ENCODE results near the gene SUSD1.
"Not testable (repeated sequence)": the region's sequence is repeated elsewhere in the genome, so short reads cannot be mapped to it uniquely, and the experiment has no call there.

SUSD1 gene

DNA sequence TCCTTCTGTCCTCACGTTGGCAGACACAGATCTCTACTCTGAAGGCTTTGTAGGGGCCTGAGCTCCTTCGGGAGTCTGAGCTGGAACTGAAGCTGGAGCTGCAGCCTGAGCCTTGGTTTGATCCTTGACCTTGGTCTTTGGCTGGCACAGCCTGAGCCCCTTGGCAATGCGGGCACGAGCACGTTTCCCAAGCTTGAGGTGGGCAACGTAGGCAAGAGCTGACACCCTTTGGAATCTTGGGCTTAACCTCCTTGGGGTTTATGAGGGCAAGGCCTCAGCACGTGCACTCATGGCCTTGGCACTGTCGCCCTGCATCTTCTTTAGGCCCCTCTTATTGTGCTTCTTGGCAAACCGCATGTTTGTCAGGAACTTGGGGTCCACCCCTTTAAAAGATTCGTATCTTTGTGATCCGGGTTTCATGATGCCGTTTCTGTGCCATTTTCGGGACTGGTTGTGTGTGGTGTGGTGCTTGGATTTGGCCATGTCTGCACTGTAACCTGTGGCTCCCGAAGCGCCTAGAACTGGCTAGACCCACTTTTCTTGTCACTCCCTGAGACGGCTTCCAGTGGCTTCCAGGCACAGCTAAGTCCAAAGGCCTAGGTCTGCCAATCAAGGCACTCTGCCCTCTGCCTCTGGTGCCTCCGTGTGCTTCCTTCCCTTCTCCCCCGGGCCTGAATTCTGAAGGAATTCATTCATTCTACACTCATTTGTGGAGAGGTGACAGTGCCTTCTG is 1.4 kb downstream of the SUSD1 start:
- DNase-seq, result no peak

DNA sequence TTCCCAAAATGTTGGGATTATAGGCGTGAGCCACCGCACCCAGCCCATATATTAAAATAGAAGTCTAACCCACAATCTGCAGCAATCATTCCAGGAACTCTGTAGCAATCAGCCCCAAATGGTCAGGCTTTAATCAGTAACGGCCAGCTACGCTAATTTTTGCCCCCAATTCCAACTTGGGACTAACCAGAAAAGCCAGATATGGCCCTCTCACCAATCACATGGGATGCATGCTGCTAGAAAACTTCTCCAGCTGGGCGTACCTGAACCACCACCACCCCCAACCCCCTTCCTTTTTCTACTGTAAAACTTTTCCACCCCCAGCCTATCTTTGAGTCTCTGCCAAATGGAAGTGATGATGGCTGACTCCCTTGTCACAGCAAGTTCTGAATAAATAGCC is 4.1 kb downstream of the SUSD1 start:
- no peak for DNase-seq

- DNase-seq, result no peak
Measured at GRCh38 chr9:112170235-112170634, 4.9 kb downstream of the SUSD1 start.

- no peak for DNase-seq
Measured at GRCh38 chr9:112169368-112169767, 5.7 kb downstream of the SUSD1 start.

- peak; percentile 7 for DNase-seq
Measured at GRCh38 chr9:112168197-112168596, 6.9 kb downstream of the SUSD1 start.

- no peak for DNase-seq
Measured at GRCh38 chr9:112166176-112167140, 8.6 kb downstream of the SUSD1 start.

GRCh38 chr9:112162621-112163413 is 12.3 kb downstream of the SUSD1 start:
- DNase-seq, result no peak

- no peak for DNase-seq
Measured at GRCh38 chr9:112159781-112160180, 15.3 kb downstream of the SUSD1 start.

DNA sequence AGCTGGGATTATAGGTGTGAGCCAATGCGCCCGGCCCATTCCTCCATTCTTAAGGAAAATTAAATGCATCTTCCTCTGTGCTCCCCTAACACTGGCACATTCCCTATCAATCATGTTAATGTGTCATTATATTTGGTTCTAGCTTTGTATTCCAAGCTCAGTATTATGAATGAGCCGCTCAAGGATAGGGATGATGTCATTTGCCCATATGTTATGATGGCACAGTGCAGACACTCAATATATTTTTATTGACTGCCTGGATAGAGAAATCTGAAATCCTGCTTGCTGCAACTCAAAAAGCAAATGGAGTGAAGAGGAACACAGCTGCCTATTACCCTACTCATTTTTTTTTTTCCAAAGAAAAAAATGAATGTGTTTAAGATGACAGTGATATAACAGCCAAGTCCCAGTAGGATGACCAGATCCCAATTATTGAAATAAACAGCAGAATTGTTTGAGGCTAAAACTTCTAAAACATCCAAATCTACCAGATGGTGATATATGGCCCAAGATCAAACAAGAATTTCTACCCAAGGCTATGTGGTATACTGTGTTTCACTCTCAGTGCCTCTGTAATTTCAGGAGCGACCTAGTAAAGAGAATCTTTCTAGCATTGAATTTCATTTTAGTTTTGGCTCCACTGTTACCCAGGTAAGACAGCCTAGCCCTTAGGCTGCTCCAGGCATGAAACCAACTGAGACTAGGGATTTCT is 16.3 kb downstream of the SUSD1 start:
- no peak for DNase-seq

GRCh38 chr9:112157961-112158360 is 17.1 kb downstream of the SUSD1 start:
- DNase-seq, result no peak

- no peak for DNase-seq
Measured at GRCh38 chr9:112157087-112157486, 18.0 kb downstream of the SUSD1 start.

GRCh38 chr9:112149211-112149610 is 25.9 kb downstream of the SUSD1 start:
- DNase-seq, result no peak

GRCh38 chr9:112145886-112146285 is 29.2 kb downstream of the SUSD1 start:
- no peak for DNase-seq

DNA sequence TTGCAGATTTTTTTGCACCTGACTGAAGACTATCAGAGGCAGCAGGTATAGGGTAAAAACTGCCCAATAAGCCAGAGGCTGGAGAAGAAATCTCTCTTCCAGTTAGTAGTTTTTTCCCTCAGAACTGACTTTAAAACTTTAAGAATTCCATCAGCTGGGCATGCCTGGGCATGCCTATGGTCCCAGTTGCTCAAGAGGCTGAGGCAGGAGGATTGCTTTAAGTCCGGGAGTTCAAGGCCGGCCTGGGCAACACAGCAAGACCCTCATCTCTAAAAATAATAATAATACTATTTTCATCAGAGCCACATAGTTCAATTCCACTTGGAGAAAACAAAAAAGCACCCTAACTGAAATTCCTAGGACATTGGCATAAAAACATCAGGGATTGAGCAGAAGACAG is 30.3 kb downstream of the SUSD1 start:
- no peak for DNase-seq

GRCh38 chr9:112142420-112142819 is 32.7 kb downstream of the SUSD1 start:
- DNase-seq, result no peak

- DNase-seq, result no peak
Measured at GRCh38 chr9:112140936-112141335, 34.2 kb downstream of the SUSD1 start.

- DNase-seq, result no peak
Measured at GRCh38 chr9:112137066-112137465, 38.0 kb downstream of the SUSD1 start.

GRCh38 chr9:112135706-112136105 is 39.4 kb downstream of the SUSD1 start:
- no peak for DNase-seq

DNA sequence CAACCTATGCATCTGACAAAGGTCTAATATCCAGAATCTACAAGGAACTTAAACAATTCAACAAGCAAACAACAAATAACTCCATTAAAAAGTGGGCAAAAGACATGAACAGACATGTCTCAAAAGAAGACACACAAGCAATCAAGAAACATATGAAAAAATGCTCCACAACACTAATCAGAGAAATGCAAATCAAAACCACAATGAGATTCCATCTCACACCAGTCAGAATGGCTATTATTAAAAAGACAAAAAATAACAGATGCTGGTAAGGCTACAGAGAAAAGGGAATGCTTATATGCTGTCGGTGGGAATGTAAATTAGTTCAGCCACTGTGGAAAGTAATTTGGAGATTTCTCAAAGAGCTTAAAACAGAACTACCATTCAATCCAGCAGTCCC is 41.3 kb downstream of the SUSD1 start:
- not testable (repeated sequence) for DNase-seq

DNA sequence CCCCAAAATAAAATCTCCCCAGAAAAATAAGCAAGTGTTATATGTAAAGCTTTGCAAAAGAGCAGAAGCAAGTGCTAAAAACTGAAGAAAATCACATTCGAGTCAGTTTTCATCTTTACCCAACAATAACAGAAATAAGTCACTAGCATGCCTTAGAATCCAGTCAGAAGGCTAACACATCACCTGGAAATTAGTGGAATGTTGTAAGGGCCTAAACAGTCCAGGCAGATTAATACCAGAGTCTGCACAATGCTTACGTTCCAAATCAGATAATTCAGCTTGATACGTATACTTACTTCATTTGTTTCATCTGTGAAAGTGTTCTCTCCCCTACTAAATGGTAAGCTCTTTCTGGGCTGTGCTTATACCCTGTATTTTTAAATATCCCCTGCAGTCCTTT is 42.7 kb downstream of the SUSD1 start:
- no peak for DNase-seq

- no peak for DNase-seq
Measured at GRCh38 chr9:112130997-112131396, 44.1 kb downstream of the SUSD1 start.

DNA sequence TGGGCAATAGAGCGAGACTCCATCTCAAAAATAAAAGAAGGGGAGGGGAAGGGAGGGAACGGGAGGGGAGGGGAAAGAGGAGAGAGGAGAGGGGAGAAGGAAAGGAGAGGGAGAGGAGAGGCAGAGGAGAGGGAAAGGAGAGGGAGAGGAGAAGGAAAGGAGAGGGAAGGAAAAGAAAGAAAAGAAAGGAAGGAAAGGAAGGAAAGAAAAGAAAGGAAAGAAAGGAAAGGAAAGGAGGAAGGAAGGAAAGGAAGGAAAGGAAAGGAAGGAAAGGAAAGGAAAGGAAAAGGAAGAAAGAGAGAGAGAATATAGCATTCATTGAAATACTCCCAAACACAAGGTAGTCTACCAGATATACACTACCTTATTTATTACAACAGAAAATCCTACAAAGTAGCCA is 44.8 kb downstream of the SUSD1 start:
- no peak for DNase-seq

DNA sequence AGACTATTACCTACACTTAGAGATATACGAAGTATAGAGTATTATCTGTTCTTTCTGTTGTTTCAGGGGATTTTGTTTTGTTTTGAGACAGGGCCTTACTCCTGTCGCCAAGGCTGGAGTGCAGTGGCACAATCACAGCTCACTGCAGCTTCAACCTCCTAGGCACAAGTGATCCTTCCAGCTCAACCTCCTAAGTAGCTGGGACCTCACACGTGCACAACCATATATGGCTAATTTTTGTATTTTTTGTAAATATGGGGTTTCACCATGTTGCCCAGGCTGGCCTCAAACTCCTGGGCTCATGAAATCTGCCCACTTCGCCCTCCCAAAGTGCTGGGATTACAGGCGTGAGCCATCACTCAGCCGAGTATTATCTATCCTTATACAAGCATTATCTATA is 45.9 kb downstream of the SUSD1 start:
- no peak for DNase-seq
